Measurements from ENCODE around the gene WIF1.

WIF1 gene

DNA sequence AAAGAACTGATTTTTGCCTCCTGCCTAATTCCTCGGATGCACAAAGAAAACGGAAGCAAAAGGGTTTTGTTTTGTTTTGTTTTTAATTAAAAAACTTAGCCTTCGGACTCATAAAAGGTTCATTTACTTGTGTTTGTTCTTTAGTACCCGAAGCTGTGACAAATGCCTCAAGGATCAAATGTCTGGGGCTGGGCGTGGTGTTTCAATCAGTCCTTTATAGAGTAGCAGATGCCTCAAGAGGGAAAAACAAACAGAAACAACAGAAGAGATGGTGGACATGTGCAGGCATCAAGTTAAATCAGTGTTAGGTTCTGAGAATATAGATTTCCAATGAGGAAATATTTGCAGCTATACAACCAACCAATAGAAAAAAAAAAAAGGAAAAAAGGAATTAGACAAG is 1.6 kb upstream of the WIF1 start:
- H3K27me3 ChIP-seq (ENCODE audit: insufficient read depth, low read length): peaks cover 89% of the 10 kb centered on the region
- no peaks in the 10 kb centered on the region for H3K4me1 ChIP-seq (ENCODE audit: control insufficient read depth, insufficient read depth, low read length, unreplicated experiment)
- H2AFZ ChIP-seq (ENCODE audit: low read length, unreplicated experiment): no peak overlapping the region
- H3K27ac ChIP-seq (ENCODE audit: low read depth, low read length): no peak overlapping the region
- no peaks in the 10 kb centered on the region for H3K36me3 ChIP-seq (ENCODE audit: insufficient read depth, low read length)
- no peak overlapping the region for H3K4me3 ChIP-seq (ENCODE audit: low read depth, low read length)
- no peaks in the 10 kb centered on the region for H3K79me2 ChIP-seq (ENCODE audit: control insufficient read depth, insufficient read depth, low read length, unreplicated experiment)

DNA sequence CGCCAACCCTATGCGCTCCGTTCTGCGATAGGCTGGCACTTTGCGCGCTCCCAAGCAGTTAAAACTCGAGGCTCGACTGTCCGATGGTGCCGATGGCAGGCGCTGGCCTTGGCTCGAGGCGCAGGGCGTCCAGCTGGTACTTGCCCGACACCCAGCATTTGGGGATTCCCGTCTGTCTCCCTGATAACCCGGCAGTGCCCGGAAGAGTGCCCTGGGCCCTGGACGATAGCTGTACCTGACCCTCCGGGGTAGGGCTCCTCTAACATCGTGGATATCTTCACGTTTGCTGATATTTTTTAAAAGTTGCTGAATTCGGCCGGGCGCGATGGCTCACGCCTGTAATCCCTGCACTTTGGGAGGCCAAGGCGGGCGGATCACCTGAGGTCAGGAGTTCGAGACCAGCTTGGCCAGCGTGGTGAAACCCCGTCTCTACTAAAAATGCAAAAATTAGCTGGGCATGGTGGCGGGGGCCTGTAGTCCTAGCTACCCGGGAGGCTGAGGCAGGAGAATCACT is 908 bp upstream of the WIF1 start:
- no peak overlapping the region for H3K27ac ChIP-seq (ENCODE audit: low read depth, low read length)
- no peak overlapping the region for H3K4me3 ChIP-seq (ENCODE audit: low read depth, low read length)
- peaks cover 91% of the 10 kb centered on the region for H3K27me3 ChIP-seq (ENCODE audit: insufficient read depth, low read length)
- H3K79me2 ChIP-seq (ENCODE audit: control insufficient read depth, insufficient read depth, low read length, unreplicated experiment): no peaks in the 10 kb centered on the region
- H3K36me3 ChIP-seq (ENCODE audit: insufficient read depth, low read length): no peaks in the 10 kb centered on the region
- no peak overlapping the region for H2AFZ ChIP-seq (ENCODE audit: low read length, unreplicated experiment)
- no peaks in the 10 kb centered on the region for H3K4me1 ChIP-seq (ENCODE audit: control insufficient read depth, insufficient read depth, low read length, unreplicated experiment)

DNA sequence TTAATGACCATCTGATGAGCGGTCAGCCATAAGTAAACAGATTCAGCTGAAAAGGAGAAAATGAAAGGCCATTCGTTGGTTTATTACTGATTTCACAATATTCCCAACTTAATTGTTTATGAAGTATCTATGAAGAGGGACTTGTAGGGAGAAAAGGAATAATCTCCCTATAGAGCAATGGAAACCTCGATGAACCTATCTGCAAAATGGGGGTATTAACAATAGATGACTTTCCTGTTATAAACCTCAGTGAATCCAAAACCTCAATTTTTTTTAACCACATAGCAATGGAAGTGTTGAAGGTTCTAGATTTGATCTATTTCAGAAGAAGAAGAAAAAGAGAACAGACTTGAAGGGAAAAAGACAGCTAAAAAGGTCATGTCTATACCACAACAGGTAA is 2.0 kb downstream of the WIF1 start:
- Histone ChIP-seq H2AFZ (ENCODE audit: low read length, unreplicated experiment) (no peak overlapping the region), H3K27me3 (ENCODE audit: insufficient read depth, low read length) (peaks cover 81% of the 10 kb centered on the region), H3K27ac (ENCODE audit: low read depth, low read length) (no peak overlapping the region), H3K79me2 (ENCODE audit: control insufficient read depth, insufficient read depth, low read length, unreplicated experiment) (no peaks in the 10 kb centered on the region), H3K4me1 (ENCODE audit: control insufficient read depth, insufficient read depth, low read length, unreplicated experiment) (no peaks in the 10 kb centered on the region), H3K36me3 (ENCODE audit: insufficient read depth, low read length) (no peaks in the 10 kb centered on the region), H3K4me3 (ENCODE audit: low read depth, low read length) (no peak overlapping the region)

DNA sequence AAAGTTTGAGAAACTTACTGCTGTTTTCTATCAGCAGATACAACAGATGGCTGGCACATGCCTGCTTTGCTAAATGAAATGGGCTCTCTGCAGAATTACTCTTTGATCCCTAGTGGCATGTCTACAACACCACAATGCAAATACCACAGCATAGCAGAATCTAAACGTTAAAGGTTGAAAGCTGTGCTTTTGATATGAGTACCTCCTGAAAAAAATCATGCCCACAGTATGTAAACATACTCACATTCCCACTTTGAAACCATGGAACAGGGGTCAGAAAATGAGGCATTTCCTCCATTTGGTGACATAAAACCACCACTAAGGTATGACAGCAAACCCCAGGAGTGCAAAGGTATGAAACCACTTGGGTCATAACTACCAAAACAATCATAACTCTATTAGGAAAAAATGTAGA is 7.5 kb downstream of the WIF1 start:
- Histone ChIP-seq H3K4me3 (ENCODE audit: low read depth, low read length) (no peak overlapping the region), H3K4me1 (ENCODE audit: control insufficient read depth, insufficient read depth, low read length, unreplicated experiment) (no peaks in the 10 kb centered on the region), H2AFZ (ENCODE audit: low read length, unreplicated experiment) (no peak overlapping the region), H3K36me3 (ENCODE audit: insufficient read depth, low read length) (no peaks in the 10 kb centered on the region), H3K79me2 (ENCODE audit: control insufficient read depth, insufficient read depth, low read length, unreplicated experiment) (no peaks in the 10 kb centered on the region), H3K27me3 (ENCODE audit: insufficient read depth, low read length) (peaks cover 80% of the 10 kb centered on the region), H3K27ac (ENCODE audit: low read depth, low read length) (no peak overlapping the region)

DNA sequence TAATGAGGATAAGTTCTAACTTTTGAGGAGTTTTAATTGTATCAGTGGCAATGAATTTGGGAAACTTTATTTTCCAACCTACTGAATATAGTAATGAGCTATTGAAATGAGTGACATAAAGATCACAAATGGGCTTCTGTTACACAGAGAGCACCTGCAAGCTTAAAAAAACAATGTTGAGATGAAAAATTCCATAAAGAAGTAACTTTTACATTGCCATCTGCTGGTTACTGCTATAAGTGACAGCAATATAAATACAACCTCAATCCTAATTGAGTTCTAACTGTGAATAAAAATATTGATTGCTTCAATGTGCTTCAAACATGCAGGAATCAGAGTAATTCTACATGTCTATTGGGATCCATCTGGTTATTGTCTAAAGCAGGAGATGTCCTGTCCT is 14.2 kb downstream of the WIF1 start:
- H3K36me3 ChIP-seq (ENCODE audit: insufficient read depth, low read length): no peaks in the 10 kb centered on the region
- H2AFZ ChIP-seq (ENCODE audit: low read length, unreplicated experiment): no peak overlapping the region
- no peaks in the 10 kb centered on the region for H3K79me2 ChIP-seq (ENCODE audit: control insufficient read depth, insufficient read depth, low read length, unreplicated experiment)
- no peak overlapping the region for H3K4me3 ChIP-seq (ENCODE audit: low read depth, low read length)
- H3K27ac ChIP-seq (ENCODE audit: low read depth, low read length): no peak overlapping the region
- peaks cover 45% of the 10 kb centered on the region for H3K27me3 ChIP-seq (ENCODE audit: insufficient read depth, low read length)
- H3K4me1 ChIP-seq (ENCODE audit: control insufficient read depth, insufficient read depth, low read length, unreplicated experiment): no peaks in the 10 kb centered on the region

DNA sequence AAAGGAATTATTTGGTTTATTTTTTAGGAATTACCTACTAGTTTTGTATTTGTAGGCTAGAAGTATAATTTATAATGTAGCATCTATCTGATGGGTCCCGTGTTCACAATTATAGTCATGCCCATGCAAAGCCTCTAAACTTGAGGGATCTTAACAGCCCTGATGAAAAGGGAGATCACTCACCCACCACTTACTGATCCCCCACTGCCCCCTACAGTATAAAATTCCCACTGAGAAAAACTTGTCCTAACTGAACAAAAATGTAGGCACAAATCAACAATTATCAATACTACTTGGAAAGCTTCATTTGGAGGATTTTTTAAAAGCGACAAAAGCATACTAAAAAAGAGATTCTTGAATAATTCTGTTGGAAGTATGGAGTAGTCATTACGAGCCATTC is 21.0 kb downstream of the WIF1 start:
- Histone ChIP-seq H3K4me3 (ENCODE audit: low read depth, low read length) (no peak overlapping the region), H3K27ac (ENCODE audit: low read depth, low read length) (no peak overlapping the region), H3K4me1 (ENCODE audit: control insufficient read depth, insufficient read depth, low read length, unreplicated experiment) (no peaks in the 10 kb centered on the region), H3K79me2 (ENCODE audit: control insufficient read depth, insufficient read depth, low read length, unreplicated experiment) (no peaks in the 10 kb centered on the region), H3K27me3 (ENCODE audit: insufficient read depth, low read length) (peaks cover 74% of the 10 kb centered on the region), H2AFZ (ENCODE audit: low read length, unreplicated experiment) (no peak overlapping the region), H3K36me3 (ENCODE audit: insufficient read depth, low read length) (no peaks in the 10 kb centered on the region)

DNA sequence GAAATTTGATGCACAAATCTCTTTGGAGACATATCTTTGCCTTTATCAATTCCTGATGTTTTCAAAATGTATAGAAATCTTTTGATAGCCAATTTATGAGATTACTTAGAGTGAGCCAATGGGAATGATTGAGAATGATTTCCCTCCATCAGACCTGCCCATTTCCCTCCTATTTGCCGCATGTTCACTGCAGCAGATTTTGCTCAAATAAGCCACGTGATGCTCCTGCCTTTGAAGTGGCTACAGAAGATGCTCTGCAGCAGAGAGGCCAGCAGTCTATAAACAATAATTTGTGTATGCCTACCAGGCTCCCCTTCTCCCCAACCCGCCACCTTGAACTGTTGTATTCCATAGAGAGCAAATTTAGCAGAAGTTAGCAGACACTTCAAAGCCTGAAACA is 21.9 kb downstream of the WIF1 start:
- no peak overlapping the region for H2AFZ ChIP-seq (ENCODE audit: low read length, unreplicated experiment)
- H3K27ac ChIP-seq (ENCODE audit: low read depth, low read length): no peak overlapping the region
- H3K27me3 ChIP-seq (ENCODE audit: insufficient read depth, low read length): peaks cover 79% of the 10 kb centered on the region
- no peaks in the 10 kb centered on the region for H3K4me1 ChIP-seq (ENCODE audit: control insufficient read depth, insufficient read depth, low read length, unreplicated experiment)
- no peaks in the 10 kb centered on the region for H3K79me2 ChIP-seq (ENCODE audit: control insufficient read depth, insufficient read depth, low read length, unreplicated experiment)
- no peaks in the 10 kb centered on the region for H3K36me3 ChIP-seq (ENCODE audit: insufficient read depth, low read length)
- H3K4me3 ChIP-seq (ENCODE audit: low read depth, low read length): no peak overlapping the region

DNA sequence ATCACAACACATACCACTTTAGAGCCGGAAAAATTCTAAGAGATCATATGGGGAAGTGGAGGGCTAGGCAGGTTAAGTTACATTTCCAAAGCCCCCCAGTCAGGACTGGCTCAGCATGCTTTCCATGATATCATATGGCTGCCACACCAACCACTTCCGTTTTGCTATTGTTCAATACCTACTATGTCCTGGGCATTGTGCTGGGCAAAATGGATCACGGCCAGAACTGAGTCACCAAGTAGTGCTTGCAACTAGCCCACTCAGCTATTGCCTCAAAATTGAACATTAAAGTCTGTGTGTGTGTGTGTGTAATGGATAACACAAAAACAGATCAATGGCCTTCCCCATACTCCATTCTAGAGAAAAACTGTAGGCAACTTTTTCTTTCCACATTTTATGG is 22.7 kb downstream of the WIF1 start:
- H2AFZ ChIP-seq (ENCODE audit: low read length, unreplicated experiment): no peak overlapping the region
- H3K4me1 ChIP-seq (ENCODE audit: control insufficient read depth, insufficient read depth, low read length, unreplicated experiment): no peaks in the 10 kb centered on the region
- H3K36me3 ChIP-seq (ENCODE audit: insufficient read depth, low read length): no peaks in the 10 kb centered on the region
- H3K27me3 ChIP-seq (ENCODE audit: insufficient read depth, low read length): peaks cover 85% of the 10 kb centered on the region
- H3K79me2 ChIP-seq (ENCODE audit: control insufficient read depth, insufficient read depth, low read length, unreplicated experiment): no peaks in the 10 kb centered on the region
- H3K4me3 ChIP-seq (ENCODE audit: low read depth, low read length): no peak overlapping the region
- H3K27ac ChIP-seq (ENCODE audit: low read depth, low read length): no peak overlapping the region

DNA sequence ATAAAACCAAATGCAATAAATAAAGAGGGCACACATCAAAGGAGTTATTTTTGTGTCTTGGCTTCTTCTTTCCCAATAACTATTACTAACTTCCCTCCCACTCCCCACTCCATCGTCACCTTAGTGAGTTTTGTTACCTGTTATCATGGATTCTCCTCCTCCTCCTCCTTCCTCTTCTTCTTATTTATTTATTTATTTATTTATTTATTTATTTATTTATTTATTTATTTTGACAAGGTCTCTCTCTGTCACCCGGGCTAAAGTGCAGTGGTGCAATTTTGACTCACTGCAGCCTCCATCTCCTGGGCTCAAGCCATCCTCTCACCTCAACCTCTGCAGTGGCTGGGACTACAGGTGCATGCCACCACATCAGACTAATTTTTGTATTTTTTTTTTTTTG is 26.4 kb downstream of the WIF1 start:
- Histone ChIP-seq H3K27ac (ENCODE audit: low read depth, low read length) (no peak overlapping the region), H3K36me3 (ENCODE audit: insufficient read depth, low read length) (no peaks in the 10 kb centered on the region), H3K4me1 (ENCODE audit: control insufficient read depth, insufficient read depth, low read length, unreplicated experiment) (no peaks in the 10 kb centered on the region), H3K4me3 (ENCODE audit: low read depth, low read length) (no peak overlapping the region), H2AFZ (ENCODE audit: low read length, unreplicated experiment) (no peak overlapping the region), H3K27me3 (ENCODE audit: insufficient read depth, low read length) (peaks cover 83% of the 10 kb centered on the region), H3K79me2 (ENCODE audit: control insufficient read depth, insufficient read depth, low read length, unreplicated experiment) (no peaks in the 10 kb centered on the region)

DNA sequence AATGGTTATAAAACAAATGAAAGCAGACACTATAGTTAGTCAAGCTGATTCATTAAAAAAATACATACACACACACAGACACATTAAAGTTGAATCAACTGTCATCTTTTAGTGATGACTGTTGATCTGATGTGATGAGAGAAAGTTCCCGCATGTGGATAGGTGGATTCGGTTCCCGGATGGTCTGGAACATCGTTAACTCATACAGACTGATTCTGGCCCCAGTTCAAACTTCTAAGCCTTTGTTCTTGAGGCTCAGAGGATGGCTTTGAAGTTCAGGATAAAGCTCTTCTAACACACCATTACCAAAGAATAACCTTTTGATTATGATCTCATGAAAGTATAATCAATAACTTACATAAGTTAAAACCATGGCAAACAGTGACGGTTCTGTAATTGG is 27.5 kb downstream of the WIF1 start:
- Histone ChIP-seq H2AFZ (ENCODE audit: low read length, unreplicated experiment) (no peak overlapping the region), H3K36me3 (ENCODE audit: insufficient read depth, low read length) (no peaks in the 10 kb centered on the region), H3K27ac (ENCODE audit: low read depth, low read length) (no peak overlapping the region), H3K4me3 (ENCODE audit: low read depth, low read length) (no peak overlapping the region), H3K79me2 (ENCODE audit: control insufficient read depth, insufficient read depth, low read length, unreplicated experiment) (no peaks in the 10 kb centered on the region), H3K4me1 (ENCODE audit: control insufficient read depth, insufficient read depth, low read length, unreplicated experiment) (no peaks in the 10 kb centered on the region), H3K27me3 (ENCODE audit: insufficient read depth, low read length) (peaks cover 83% of the 10 kb centered on the region)

DNA sequence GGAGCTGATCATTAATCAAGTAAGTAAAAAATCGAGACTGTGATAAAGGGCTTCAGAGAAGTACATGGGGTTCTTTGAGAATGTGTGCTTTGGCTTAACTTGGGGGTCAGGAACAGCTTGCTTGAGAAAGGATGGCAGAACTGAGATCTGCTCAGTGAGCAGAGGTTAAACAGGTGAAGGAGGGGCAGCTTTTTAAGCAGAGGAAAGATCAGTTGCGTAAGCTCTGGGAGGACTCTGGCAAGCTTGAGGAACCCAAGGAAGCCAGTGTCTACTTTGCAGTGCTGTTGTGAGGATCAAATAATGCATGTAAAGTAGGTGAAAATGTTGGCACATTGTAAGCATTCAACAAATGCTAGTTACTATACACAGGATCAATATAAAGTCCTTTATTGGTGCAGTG is 30.6 kb downstream of the WIF1 start:
- Histone ChIP-seq H3K4me1 (ENCODE audit: control insufficient read depth, insufficient read depth, low read length, unreplicated experiment) (no peaks in the 10 kb centered on the region), H3K4me3 (ENCODE audit: low read depth, low read length) (no peak overlapping the region), H3K27ac (ENCODE audit: low read depth, low read length) (no peak overlapping the region), H3K36me3 (ENCODE audit: insufficient read depth, low read length) (no peaks in the 10 kb centered on the region), H3K79me2 (ENCODE audit: control insufficient read depth, insufficient read depth, low read length, unreplicated experiment) (no peaks in the 10 kb centered on the region), H3K27me3 (ENCODE audit: insufficient read depth, low read length) (peaks cover 89% of the 10 kb centered on the region), H2AFZ (ENCODE audit: low read length, unreplicated experiment) (no peak overlapping the region)

Measured in ACC112 (cell line).